ENCODE results near the gene USP24.

DNA sequence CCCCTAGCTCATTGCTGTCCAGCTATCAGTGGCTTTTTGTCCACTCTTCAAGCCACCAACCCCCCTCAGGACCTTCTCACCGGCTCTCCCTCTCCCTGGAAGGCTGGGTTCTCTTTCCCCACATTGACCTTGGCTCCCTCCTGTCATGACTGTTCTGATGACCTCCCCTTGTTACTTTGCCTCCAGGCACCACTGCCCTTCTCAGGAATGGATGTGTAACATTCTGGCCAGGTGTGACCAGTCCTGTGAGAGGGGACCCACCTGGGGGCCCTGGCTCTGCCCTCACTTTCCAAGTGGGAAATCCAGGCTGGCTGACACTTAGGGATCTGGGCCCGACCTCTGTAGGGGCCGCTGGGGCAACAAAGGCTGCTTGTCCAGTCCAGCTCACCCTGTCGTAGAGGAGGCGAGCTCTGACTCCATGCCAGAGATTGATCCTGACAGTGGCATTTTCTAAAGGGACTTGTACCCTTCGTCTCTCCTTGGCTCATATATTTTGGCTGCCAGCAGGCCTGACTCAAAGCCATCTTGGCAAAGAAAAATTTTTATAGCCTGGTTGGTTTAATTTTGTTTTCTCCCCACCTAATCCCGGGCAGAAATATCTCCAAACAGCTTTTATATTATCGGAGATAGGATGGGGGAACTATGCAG is 37.9 kb upstream of the USP24 start:
- TF ChIP-seq, protein P1, sequence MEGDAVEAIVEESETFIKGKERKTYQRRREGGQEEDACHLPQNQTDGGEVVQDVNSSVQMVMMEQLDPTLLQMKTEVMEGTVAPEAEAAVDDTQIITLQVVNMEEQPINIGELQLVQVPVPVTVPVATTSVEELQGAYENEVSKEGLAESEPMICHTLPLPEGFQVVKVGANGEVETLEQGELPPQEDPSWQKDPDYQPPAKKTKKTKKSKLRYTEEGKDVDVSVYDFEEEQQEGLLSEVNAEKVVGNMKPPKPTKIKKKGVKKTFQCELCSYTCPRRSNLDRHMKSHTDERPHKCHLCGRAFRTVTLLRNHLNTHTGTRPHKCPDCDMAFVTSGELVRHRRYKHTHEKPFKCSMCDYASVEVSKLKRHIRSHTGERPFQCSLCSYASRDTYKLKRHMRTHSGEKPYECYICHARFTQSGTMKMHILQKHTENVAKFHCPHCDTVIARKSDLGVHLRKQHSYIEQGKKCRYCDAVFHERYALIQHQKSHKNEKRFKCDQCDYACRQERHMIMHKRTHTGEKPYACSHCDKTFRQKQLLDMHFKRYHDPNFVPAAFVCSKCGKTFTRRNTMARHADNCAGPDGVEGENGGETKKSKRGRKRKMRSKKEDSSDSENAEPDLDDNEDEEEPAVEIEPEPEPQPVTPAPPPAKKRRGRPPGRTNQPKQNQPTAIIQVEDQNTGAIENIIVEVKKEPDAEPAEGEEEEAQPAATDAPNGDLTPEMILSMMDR (IDR thresholded peaks at IDR 0.05; ENCODE audit: low read depth, low read length, poor library complexity, severe bottlenecking) = no peak
- no peak for TF ChIP-seq EZH2phosphoT487 (IDR thresholded peaks at IDR 0.05; ENCODE audit: borderline replicate concordance, low read length)

All from DOHH2 (cell line).